Measurements from ENCODE around the gene CALCB. TPM values are rescaled to one million over a fixed set of nuclear protein-coding genes. Genes with fewer than 3 reads are reported as not detected.

The CALCB gene
- total RNA-seq, 2 experiments from 2014 or later, result 0.30 to 0.39 TPM

- Mint-ChIP-seq H3K36me3 (ENCODE audit: low read depth) (no peaks in the 10 kb centered on the region), H3K4me3 (no peak within 1 kb of the TSS), H3K27me3 (peaks cover 59% of the 10 kb centered on the region), H3K27ac (no peak within 1 kb of the TSS), H3K9me3 (no peaks in the 10 kb centered on the region), H3K4me1 (ENCODE audit: low read depth) (peaks cover 16% of the 10 kb centered on the region)
- Histone ChIP-seq H3K36me3 (ENCODE audit: insufficient read depth, low read length) (no peaks in the 10 kb centered on the region), H3K4me3 (ENCODE audit: low read length) (no peak within 1 kb of the TSS), H3K9me3 (ENCODE audit: control insufficient read depth in 1 of 2, insufficient read depth in 1 of 2, low read length in 2 of 2) (no peaks in the 10 kb centered on the region), H3K27me3 (ENCODE audit: control insufficient read depth in 1 of 2, insufficient read depth in 2 of 2, low read length in 2 of 2) (peaks cover 32 to 41% of the 10 kb centered on the region in 2 experiments), H3K4me1 (ENCODE audit: insufficient read depth, low read length) (peaks cover 3% of the 10 kb centered on the region), H3K27ac (ENCODE audit: low read depth in 1 of 2, low read length in 2 of 2) (no peak within 1 kb of the TSS)
- POLR2A ChIA-PET, result no interaction called here
- no peak for DNase-seq
- intact Hi-C loops (cut with DNase I, micrococcal nuclease), result no loop called here
- no peak for TF ChIP-seq CTCF (IDR thresholded peaks at IDR 0.05)
- no peak for ATAC-seq (ENCODE audit: poor library complexity)
- CTCF ChIA-PET, result no interaction called here
Observed at GRCh38 chr11:15114501-15115475, 41.4 kb downstream of the CALCB start, which contains the start of gene INSC. INSC (plus strand) TSS chr11:15114923; CDS start chr11:15149175, 34,252 bp downstream.

- Histone ChIP-seq H3K4me3 (ENCODE audit: low read length) (no peak overlapping the region), H3K36me3 (ENCODE audit: insufficient read depth, low read length) (no peaks in the 10 kb centered on the region), H3K27ac (ENCODE audit: low read depth in 1 of 2, low read length in 2 of 2) (no peak overlapping the region), H3K9me3 (ENCODE audit: control insufficient read depth in 1 of 2, insufficient read depth in 1 of 2, low read length in 2 of 2) (no peaks in the 10 kb centered on the region), H3K27me3 (ENCODE audit: control insufficient read depth in 1 of 2, insufficient read depth in 2 of 2, low read length in 2 of 2) (peaks cover 32 to 45% of the 10 kb centered on the region in 2 experiments), H3K4me1 (ENCODE audit: insufficient read depth, low read length) (peaks cover 3% of the 10 kb centered on the region)
- Mint-ChIP-seq H3K36me3 (ENCODE audit: low read depth) (no peaks in the 10 kb centered on the region), H3K9me3 (no peaks in the 10 kb centered on the region), H3K4me3 (no peak overlapping the region), H3K4me1 (ENCODE audit: low read depth) (peaks cover 16% of the 10 kb centered on the region), H3K27me3 (peaks cover 65% of the 10 kb centered on the region), H3K27ac (no peak overlapping the region)
- ATAC-seq (ENCODE audit: poor library complexity), result no peak
- TF ChIP-seq CTCF (IDR thresholded peaks at IDR 0.05), result no peak
- intact Hi-C loops (cut with DNase I, micrococcal nuclease), result no loop called here
- ChIA-PET CTCF (no interaction called here), POLR2A (no interaction called here)
- DNase-seq, result no peak
Observed at GRCh38 chr11:15115686-15116085, 42.3 kb downstream of the CALCB start.

- POLR2A ChIA-PET, result interaction anchor here (0.6 kb wide), 1 partner anchor 94 kb away, joined by 4 read pairs; no protein-coding TSS in a partner anchor
- H3K27ac ChIP-seq (ENCODE audit: low read depth in 1 of 2, low read length in 2 of 2), result no peak overlapping the region
- H3K36me3 ChIP-seq (ENCODE audit: insufficient read depth, low read length), result no peaks in the 10 kb centered on the region
- no peak for DNase-seq
- Mint-ChIP-seq H3K36me3 (ENCODE audit: low read depth) (no peaks in the 10 kb centered on the region), H3K4me1 (ENCODE audit: low read depth) (peaks cover 16% of the 10 kb centered on the region), H3K4me3 (no peak overlapping the region), H3K27me3 (peaks cover 73% of the 10 kb centered on the region), H3K9me3 (no peaks in the 10 kb centered on the region), H3K27ac (no peak overlapping the region)
- no peaks in the 10 kb centered on the region for H3K9me3 ChIP-seq (ENCODE audit: control insufficient read depth in 1 of 2, insufficient read depth in 1 of 2, low read length in 2 of 2)
- intact Hi-C loops (cut with DNase I, micrococcal nuclease), result no loop called here
- no peak for TF ChIP-seq CTCF (IDR thresholded peaks at IDR 0.05)
- no peak for ATAC-seq (ENCODE audit: poor library complexity)
- peaks cover 36 to 50% of the 10 kb centered on the region in 2 experiments for H3K27me3 ChIP-seq (ENCODE audit: control insufficient read depth in 1 of 2, insufficient read depth in 2 of 2, low read length in 2 of 2)
- H3K4me3 ChIP-seq (ENCODE audit: low read length), result no peak overlapping the region
- CTCF ChIA-PET, result interaction anchor here (1.3 kb wide), 1 partner anchor 17 kb away, joined by 4 read pairs; no protein-coding TSS in a partner anchor
- peaks cover 3% of the 10 kb centered on the region for H3K4me1 ChIP-seq (ENCODE audit: insufficient read depth, low read length)
Observed at GRCh38 chr11:15117751-15118150, 44.4 kb downstream of the CALCB start.

Data from CD4-positive, alpha-beta T cell (primary cell).